GM20000 (cell line): ENCODE data around the gene APOL1.
"Not testable (repeated sequence)": the region's sequence is repeated elsewhere in the genome, so short reads cannot be mapped to it uniquely, and the experiment has no call there.

Experiments used
- DNase-seq: peaks from one replicate; pipeline ENCODE4 v3.0.0; 2012; ENCODE audit warnings: low spot score
- CTCF ChIP-seq: IDR thresholded peaks from 2 replicates; pipeline ENCODE4 v1.5.1; 2012; ENCODE audit warnings: mild to moderate bottlenecking, control low read depth; ENCODE audit errors: extremely low read depth, missing control alignments

Gene APOL1

GRCh38 chr22:36227806-36228205, 25.1 kb upstream of the APOL1 start:
- TF ChIP-seq CTCF: no peak
- DNase-seq: no peak

- not testable (repeated sequence) for DNase-seq
Observed at GRCh38 chr22:36228369-36228768, 24.6 kb upstream of the APOL1 start.

- no peak for TF ChIP-seq CTCF
- no peak for DNase-seq
Observed at GRCh38 chr22:36228944-36229343, 24.0 kb upstream of the APOL1 start.

- DNase-seq: not testable (repeated sequence)
Observed at GRCh38 chr22:36229649-36230048, 23.3 kb upstream of the APOL1 start.

- not testable (repeated sequence) for DNase-seq
Observed at GRCh38 chr22:36231051-36231450, 21.9 kb upstream of the APOL1 start.

- no peak for TF ChIP-seq CTCF
- no peak for DNase-seq
Observed at GRCh38 chr22:36232715-36233401, 20.1 kb upstream of the APOL1 start.

- no peak for TF ChIP-seq CTCF
- DNase-seq: no peak
Observed at GRCh38 chr22:36233796-36234195, 19.1 kb upstream of the APOL1 start.

- TF ChIP-seq CTCF: no peak
- DNase-seq: no peak
Observed at GRCh38 chr22:36234213-36234612, 18.7 kb upstream of the APOL1 start.

GRCh38 chr22:36234919-36235318, 18.0 kb upstream of the APOL1 start:
- no peak for DNase-seq
- TF ChIP-seq CTCF: no peak
